SH-SY5Y (cell line): ENCODE measurements around the gene ZNF862.
A peak's percentile ranks its signal among the peaks of the same experiment; 100 is the strongest.

ENCODE experiments used
- GATA2 ChIP-seq: IDR thresholded peaks from 2 replicates; pipeline ENCODE4 v1.6.1; 2011; ENCODE audit warnings: mild to moderate bottlenecking, low read depth, low read length
- GATA3 ChIP-seq: IDR thresholded peaks from 2 replicates; pipeline ENCODE4 v1.6.1; 2011; ENCODE audit warnings: low read depth, mild to moderate bottlenecking, low read length, moderate library complexity

The ZNF862 gene

DNA sequence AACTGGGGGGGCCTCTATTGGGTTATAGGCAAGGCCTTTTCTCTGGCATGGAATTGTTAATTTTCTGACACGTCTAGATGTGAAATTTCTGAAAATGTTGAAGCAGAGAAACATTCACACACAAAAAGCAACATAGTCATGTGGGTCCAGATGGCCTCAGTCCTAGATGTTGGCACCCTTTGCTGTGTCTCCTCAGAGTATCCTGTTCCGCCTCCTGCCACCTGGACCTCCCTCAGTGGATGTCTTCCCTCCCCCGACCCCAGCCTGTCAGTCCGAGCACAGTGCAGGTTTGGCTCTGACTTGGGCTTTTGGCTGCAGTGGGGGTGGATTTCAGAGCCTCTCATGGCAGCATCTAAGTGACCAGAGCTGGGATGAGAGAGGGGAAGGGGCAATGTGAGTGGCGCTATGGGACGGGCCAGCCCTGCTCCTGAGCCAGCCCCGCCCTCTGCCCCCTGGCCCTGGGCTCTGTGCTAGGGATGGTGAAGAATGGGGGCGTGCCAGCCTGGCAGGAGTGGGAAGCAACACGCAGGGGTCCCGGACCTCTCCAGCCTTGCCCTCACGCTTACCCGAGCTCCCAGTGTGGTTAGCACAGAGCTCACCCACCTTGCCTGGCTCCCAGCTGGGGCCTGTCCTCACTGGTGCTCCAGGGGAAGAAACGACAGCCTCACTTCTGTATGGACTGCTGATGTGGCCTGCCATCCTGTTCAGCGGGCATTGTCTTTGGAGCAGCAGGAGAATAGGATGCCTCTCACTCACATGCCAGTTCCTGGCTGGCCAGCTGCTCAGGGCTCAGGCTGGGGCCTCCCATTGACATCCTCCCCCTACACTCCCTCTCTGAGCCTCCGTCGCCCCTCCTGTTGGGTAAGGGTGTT, 41.8 kb downstream of the ZNF862 start:
- TF ChIP-seq GATA3 (no peak), GATA2 (no peak)

DNA sequence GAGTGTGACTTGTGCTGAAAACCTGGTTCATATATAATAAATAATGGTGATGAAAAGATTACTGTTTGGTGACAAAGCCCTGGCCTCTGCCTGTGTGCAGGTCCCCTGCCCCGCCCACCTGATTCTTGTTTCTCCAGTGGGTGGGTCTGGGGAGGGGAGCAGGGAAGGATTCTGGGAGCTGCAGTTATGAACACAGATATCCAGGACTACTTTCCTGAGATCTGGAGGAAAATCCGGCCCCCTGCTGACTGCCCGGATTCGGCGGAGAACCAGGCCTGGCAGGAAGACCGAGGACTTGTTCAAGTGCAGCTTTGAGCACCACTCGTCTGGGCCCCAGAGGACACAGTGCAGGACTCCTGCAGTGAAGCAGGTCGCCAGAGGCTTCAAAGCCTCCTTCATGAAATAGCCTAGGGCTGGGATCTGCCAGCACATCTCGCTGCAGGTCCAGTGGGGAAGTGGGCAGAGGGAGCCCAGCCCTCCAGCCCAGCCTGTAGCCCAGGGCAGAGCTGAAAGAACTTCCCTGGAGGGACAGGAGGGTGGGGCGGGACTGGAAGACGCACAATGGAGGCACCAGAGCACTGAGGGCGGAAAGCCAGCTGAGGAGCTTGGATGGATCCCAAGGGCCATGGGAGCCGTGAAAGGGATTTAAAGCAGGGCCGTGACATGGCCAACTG, 42.6 kb downstream of the ZNF862 start:
- no peak for TF ChIP-seq GATA3

DNA sequence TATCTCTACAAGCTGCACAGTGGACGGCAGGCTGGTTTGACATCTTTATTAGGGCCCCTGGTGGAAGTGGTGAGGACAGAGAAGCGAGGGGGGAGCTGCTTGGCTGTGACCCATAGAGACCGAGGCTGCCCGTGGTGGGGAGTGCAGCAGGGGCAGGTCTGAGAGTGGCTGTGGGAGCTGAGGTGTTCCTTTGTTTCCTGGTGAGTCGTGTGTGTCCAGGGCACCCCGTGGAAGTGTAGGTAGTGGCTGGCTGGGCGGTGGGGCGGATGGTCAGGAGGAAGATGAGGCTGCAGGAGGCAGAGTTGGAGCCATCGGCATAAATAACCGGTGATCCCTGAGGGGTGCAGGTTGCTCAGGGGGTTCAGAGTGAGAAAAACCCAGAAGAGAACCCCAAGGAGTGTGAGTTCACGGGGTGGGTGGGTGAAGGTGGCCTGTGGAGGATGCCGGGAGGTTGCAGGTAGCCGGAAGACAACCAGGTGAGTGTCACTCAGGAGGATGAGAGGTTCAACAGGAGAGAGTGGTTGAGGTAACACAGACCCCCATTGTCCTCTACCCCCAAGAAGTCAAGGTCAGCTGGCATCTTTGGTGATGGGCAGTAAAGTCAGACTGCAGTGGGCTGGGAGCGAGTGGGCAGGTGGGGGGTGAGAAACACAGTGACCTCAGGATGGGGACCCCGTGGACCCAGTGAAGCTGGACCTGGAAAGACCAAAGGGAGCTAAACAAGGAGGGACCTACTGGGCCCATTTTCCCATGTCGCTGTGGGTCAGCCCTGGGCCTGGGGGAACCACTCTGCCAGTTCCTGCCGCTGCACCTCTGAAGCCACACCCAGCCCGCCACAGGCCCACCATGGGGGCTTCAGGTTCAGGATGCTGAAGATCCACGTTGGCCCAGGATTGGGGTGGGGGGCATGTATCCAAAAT, 43.4 kb downstream of the ZNF862 start:
- TF ChIP-seq GATA2 (no peak), GATA3 (no peak)

DNA sequence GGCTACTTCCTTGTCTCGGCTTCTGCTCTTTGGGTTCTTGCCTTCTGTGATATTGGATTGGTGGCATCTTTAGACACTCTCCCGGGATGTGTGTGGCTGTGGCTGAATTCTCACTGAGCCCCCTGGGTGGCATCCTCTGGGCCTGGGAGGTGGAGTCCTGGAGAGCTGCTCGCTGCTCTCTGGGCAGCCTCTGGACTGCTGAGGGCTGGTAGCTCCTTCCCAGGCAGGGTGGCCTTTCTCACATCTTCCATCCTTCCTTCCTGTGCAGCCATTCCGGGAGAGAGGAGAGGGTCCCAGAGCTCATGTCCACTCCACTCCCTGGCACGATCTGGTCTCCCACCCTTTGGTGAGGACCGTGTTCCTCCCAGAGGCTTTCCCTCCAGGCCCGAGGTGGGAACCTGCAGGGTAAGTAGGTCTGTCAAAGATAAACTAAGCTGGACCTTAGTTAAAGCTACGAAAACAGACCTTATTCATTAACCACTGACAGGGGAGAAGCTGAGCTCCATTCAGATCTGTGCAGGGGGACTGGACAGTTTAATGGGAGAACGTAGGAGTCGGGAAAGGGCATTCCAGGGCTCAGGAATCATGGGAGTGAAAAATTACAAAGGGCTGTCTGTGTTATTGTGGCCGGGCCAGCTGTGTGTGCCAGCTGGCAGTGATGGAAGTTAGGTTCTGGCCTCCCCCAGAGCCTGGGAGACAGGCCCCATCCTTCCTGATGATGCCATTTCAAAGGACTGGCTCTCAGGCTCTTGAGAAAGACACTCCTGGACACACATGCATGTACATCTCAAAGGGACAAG, 44.3 kb downstream of the ZNF862 start:
- TF ChIP-seq GATA3 (no peak), GATA2 (no peak)

DNA sequence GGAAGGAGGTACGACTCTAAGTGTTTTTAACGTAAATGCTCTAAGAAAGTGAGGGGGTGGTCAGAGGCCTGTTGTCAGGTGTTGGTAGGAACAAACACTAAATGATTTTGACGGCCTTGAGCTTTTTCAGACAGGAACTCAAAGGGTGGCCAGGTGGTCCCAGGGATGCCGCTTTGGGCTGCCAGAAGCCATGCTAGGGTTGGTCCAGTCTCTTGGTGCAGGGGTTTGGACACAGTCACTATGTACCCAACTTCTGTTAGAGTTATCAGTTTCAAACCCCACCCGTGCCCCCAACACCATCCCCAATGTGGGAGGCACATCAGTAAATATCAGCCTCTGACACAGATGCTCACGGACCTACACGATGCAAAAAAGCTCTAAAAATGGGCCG, 44.9 kb downstream of the ZNF862 start:
- no peak for TF ChIP-seq GATA2
- TF ChIP-seq GATA3: no peak

DNA sequence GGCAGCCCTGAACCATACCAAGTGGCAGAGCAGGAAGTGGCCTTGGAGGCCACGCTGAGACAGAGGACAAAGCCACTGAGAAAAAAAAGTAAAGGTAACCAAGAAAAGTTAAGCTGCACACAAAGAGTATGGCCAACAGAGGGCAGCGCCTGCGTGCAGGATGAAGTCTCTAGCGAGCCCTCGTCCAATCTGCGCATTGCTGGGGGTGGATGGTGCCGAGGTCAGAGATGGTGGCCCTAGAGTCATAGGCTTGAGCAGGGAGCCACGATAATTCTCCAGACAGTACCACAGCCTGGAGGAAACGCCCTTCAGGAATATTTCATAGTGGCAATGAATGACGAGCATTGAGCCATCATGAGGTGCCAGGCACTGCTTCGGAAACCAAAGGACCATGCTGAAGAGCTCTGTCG, 45.3 kb downstream of the ZNF862 start:
- TF ChIP-seq GATA3 (no peak), GATA2 (no peak)

DNA sequence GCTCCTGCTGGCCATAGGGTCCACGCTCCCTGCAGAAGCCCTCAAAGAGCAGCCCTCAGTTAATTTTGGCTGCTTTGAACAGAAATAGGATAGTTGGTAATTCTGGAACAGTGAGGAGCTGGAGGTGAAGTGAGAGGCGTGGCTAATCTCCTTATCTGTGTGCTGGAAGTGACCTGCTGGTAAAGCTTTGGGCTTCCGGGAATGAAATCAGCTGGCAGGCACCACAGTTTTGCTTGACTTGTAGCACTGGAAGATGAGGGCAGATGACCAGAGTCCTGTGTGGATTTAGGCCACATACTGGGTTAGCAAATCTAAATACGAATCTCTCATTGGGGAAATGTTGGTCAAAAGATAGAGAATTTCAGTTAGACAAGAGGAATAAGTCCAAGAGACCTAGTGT, 45.8 kb downstream of the ZNF862 start:
- 0 out of 2 replicates have a peak, but pooled peaks have one; percentile 24 for TF ChIP-seq GATA2
- TF ChIP-seq GATA3: no peak

DNA sequence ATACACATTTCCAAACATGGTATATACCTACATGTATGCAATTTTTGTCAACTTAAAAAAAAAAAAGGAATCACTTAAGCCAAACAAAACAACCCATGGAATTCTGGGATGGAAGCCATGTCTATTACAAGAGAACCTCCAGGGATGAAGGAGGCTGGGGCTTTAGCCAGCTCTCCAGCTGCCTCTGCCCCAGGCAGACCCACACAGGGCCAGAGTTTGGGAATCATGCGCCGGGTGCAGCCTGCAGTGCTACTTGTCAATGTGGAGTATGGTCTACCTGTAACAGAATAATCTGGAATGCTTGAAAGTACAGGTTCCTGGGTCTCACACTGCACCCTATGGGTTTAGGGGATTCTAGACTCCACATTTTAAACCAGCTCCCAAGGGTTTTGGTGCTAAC, 46.4 kb downstream of the ZNF862 start:
- TF ChIP-seq GATA3 (no peak), GATA2 (no peak)

DNA sequence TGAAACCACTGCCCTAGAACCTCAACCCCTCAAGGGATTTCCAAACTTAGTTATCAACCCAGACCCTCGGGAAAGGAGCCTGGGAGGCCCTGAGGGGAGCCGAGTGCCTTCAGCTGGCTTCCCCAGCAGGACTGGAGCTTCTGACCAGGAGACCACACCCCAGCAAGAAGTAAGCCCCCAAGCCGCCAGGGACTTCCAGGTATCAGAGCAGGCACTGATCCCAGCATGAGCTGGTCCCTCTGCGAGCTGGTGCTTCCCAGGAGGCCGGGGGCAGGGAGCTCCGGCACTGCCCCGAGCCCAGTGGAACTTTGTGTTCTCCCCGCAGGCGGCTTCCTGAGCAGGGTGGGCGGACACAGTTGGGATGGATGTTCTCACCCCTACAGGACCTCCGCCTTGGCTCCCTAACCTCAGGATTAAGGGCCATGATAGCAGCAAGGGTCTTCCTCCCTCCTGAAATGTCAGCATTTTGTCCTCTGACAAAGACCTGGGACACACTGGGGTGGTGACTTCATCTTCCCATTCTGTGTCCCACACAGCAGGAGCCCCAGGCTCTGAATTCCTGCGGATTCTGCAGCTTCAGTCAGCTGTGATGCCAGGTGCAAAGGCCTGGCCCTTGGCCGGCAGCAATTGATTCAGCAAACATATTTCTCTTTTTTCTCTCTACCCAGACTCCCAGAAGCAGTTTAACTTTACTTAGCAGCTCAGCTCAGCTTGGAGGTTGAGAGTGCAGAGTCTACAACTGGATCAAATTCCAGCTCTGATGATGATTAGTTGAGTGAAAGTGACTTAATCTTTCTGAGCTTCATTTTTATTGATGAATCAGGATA, 47.2 kb downstream of the ZNF862 start:
- TF ChIP-seq GATA2: no peak
- no peak for TF ChIP-seq GATA3

DNA sequence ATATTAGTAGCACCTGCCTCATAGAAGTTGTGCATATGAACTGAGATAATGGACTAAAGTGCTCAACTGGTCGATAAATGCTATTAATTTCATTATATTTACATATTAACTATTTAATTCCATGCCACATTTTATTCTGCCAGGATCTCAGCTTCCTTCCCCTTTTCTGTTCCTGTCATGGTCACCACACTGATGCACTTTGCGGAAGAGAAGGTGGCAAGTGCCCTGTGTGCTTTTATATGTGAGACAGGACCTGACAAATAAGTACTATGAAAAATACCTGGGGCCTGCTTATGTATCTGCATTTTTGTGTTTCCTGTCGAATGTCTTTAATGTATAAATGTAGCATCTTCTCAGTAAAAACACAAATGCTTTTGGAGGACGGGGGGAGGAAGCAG, 47.8 kb downstream of the ZNF862 start:
- TF ChIP-seq GATA2: no peak
- no peak for TF ChIP-seq GATA3

DNA sequence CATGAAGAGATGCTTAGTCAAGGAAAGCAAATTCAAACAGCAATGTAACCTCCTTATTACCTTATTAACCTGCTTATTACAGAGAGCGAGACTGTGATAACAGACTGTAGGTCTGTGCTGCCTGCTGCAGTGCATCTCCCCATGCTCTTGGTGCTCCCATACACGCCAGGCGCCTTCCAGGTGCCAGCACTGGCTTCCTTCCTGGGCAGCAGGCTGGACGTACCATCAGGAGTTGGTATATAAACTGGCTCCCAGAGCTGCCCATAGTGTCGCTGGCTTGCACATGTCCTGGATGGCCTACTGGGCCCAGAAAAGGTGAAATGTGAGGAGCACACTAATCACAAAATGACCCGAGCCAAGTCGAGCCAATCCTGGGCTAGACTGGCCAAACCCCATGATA, 49.1 kb downstream of the ZNF862 start:
- TF ChIP-seq GATA2 (no peak), GATA3 (no peak)
